BLaER1 (cell line): ENCODE data around the gene COL9A3.
"Not testable (repeated sequence)": the region's sequence is repeated elsewhere in the genome, so short reads cannot be mapped to it uniquely, and the experiment has no call there.

ENCODE experiments used
- H3K27ac ChIP-seq: shearing (Covaris generic); formaldehyde crosslinking; 2 replicates; pipeline ENCODE4 v1.8.1; 2022
- H3K27me3 ChIP-seq: shearing (Covaris generic); formaldehyde crosslinking; 2 replicates; pipeline ENCODE4 v1.8.1; 2022
- H3K36me3 ChIP-seq: shearing (Covaris generic); formaldehyde crosslinking; 2 replicates; pipeline ENCODE4 v1.8.1; 2022
- H3K4me1 ChIP-seq: shearing (Covaris generic); formaldehyde crosslinking; 2 replicates; pipeline ENCODE4 v1.8.1; 2022
- H3K4me2 ChIP-seq: shearing (Covaris generic); formaldehyde crosslinking; 2 replicates; pipeline ENCODE4 v1.8.1; 2022
- H3K4me3 ChIP-seq: shearing (Covaris generic); formaldehyde crosslinking; 2 replicates; pipeline ENCODE4 v1.8.1; 2022
- H3K9ac ChIP-seq: shearing (Covaris generic); formaldehyde crosslinking; 2 replicates; pipeline ENCODE4 v1.8.1; 2022
- H3K9me3 ChIP-seq: shearing (Covaris generic); formaldehyde crosslinking; 2 replicates; pipeline ENCODE4 v1.8.1; 2022
- H4K20me1 ChIP-seq: shearing (Covaris generic); formaldehyde crosslinking; 2 replicates; pipeline ENCODE4 v1.8.1; 2022
- Cebpa-rat ChIP-seq: shearing (Covaris generic); IDR thresholded peaks from 2 replicates; pipeline ENCODE4 v1.8.1; 2022

COL9A3 gene

DNA sequence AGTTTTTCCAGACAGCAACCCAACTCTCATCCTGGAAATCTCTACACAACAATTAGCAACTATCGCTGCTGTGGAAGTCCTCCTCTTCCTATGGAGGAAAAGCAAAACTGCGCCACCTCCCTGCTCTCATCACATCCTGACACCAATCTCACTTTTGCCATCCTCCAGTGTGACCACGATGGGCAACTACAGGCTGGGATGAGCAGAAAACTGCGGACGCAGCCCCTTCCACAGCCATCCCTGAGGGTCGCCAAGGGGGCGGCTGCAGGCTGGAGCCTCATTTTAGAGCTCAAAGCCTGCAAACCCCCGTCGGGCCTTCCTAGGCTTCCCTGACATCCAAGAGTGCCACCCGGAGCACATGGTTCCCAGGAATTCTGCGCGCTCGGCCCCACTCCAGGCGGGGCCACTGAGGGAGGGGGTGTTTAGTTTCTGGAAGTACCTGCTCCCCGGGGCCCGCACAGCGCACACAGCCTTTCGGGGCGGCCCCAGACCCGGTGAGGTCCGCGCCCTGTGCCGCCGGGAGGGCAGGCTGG is 43.6 kb downstream of the COL9A3 start:
- H3K4me3 ChIP-seq, result peak overlapping the region; percentile 91
- H3K27me3 ChIP-seq, result peaks cover 17% of the 10 kb centered on the region
- peaks cover 58% of the 10 kb centered on the region for H3K4me1 ChIP-seq
- peaks cover 26% of the 10 kb centered on the region for H3K36me3 ChIP-seq
- no peaks in the 10 kb centered on the region for H3K9me3 ChIP-seq
- peak overlapping the region; percentile 94 for H3K9ac ChIP-seq
- H4K20me1 ChIP-seq, result peaks cover 54% of the 10 kb centered on the region
- TF ChIP-seq Cebpa-rat, result no peak
- H3K27ac ChIP-seq, result peak overlapping the region; percentile 95
- peak overlapping the region; percentile 99 for H3K4me2 ChIP-seq

DNA sequence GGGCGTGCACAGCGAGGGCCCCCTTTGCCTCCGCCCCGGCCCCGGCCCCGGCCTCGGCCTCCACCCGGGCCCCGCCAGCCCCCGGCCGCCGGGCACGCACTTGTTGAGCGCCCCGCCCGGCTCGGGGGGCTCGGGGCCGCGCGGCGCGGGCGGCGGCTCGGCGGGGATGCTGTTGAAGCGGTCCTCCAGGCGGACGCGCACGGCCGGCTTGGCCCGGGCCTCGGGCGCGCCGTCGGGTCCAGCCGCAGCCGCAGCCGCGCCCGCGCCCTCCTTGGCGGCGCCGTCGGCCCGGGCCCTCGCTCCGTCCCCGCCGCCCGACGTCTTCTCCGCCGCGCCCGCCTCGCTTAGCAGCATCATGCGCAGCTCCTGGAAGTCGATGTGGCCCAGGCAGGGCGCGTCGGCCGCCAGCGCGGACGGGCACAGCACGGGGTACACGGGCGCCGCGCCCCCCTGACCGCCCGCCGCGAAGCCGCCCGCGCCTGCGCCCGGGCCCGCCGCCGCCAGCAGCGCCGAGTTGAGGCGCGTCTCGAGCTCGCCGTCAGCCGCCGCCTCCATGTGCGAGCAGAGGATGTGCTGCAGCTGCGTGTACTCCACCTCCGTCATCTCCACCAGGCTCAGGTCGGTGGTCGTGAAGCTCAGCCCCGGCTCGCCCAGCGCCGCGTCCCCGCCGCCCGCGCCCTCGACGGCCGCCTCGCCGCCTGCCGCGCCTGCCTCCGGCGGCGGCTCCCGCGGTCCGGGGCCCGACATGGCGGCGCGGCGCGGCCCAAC is 44.3 kb downstream of the COL9A3 start:
- peak overlapping the region; percentile 91 for H3K4me3 ChIP-seq
- peaks cover 17% of the 10 kb centered on the region for H3K27me3 ChIP-seq
- peak overlapping the region; percentile 99 for H3K4me2 ChIP-seq
- H3K4me1 ChIP-seq, result peaks cover 58% of the 10 kb centered on the region
- no peak for TF ChIP-seq Cebpa-rat
- peaks cover 48% of the 10 kb centered on the region for H4K20me1 ChIP-seq
- peak overlapping the region; percentile 95 for H3K27ac ChIP-seq
- peaks cover 20% of the 10 kb centered on the region for H3K36me3 ChIP-seq
- H3K9ac ChIP-seq, result peak overlapping the region; percentile 94
- H3K9me3 ChIP-seq, result no peaks in the 10 kb centered on the region

DNA sequence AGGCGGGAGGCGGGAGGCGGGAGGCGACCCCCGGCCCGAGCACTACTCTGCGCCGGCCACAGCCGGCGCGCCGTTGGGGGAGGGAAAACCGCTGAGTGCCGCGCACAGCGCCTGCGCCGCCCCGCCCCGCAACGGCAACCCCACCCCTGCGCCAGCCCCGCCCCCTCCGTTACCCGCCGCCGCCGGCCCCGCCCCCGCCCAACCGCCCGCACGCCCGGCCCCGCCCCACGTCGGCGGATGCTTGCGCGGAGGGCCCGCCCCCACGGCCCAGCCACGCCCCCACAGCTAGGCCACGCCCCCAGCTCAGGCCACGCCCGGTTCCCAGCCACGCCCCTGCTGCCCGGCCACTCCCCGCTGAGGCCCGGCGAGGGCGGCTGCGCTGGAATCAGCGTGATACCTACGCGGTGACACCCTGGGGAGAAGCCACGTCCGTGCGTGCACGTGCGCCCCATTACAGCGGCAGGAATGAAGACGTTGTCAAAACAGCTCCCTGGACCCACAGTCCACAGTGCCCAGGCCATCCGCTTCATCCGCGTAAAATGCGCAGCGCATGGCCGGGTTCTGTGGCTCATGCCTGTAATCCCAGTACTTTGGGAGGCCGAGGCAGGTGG is 45.0 kb downstream of the COL9A3 start, which contains the start of gene TCFL5:
Gene TCFL5 (minus strand): TSS at position 97 of the 611 bp plus-strand sequence. CDS start 152 bp downstream, outside the sequence.
- no peak for TF ChIP-seq Cebpa-rat
- Histone ChIP-seq H3K4me1 (peaks cover 54% of the 10 kb centered on the region), H3K9ac (peak within 1 kb of the TSS; percentile 94), H3K27ac (peak within 1 kb of the TSS; percentile 95), H3K9me3 (no peaks in the 10 kb centered on the region), H3K4me3 (peak within 1 kb of the TSS; percentile 91), H3K36me3 (peaks cover 13% of the 10 kb centered on the region), H3K27me3 (peaks cover 17% of the 10 kb centered on the region), H3K4me2 (peak within 1 kb of the TSS; percentile 99), H4K20me1 (peaks cover 43% of the 10 kb centered on the region)

DNA sequence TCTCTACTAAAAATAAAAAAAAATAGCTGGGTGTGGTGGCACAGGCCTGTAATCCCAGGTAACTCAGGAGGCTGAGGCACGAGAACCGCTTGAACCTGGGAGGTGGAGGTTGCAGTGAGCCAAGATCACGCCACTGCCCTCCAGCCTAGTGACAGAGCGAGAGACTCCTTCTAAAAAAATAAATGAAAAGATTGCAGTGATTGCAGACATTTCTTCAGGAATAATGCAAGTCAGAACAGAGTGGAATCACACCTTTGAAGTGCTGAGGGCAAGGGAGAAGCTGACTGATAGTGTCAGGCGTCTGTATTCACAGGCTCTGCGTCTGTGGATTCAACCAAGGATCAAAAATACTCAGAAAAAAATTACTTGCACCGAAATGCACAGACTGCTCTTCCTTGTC is 47.4 kb downstream of the COL9A3 start:
- Histone ChIP-seq H3K4me3 (no peak overlapping the region), H3K4me1 (peaks cover 30% of the 10 kb centered on the region), H3K9me3 (no peaks in the 10 kb centered on the region), H3K27me3 (peaks cover 17% of the 10 kb centered on the region), H3K4me2 (no peak overlapping the region), H3K9ac (no peak overlapping the region), H3K36me3 (no peaks in the 10 kb centered on the region), H3K27ac (no peak overlapping the region), H4K20me1 (peaks cover 20% of the 10 kb centered on the region)
- no peak for TF ChIP-seq Cebpa-rat

GRCh38 chr20:62872184-62872847 is 55.5 kb downstream of the COL9A3 start:
- H4K20me1 ChIP-seq, result no peaks in the 10 kb centered on the region
- no peaks in the 10 kb centered on the region for H3K36me3 ChIP-seq
- no peak; the same call in 1 of the 2 replicates for TF ChIP-seq Cebpa-rat
- peak overlapping the region; percentile 92 for H3K4me2 ChIP-seq
- H3K4me3 ChIP-seq, result no peak overlapping the region
- no peaks in the 10 kb centered on the region for H3K27me3 ChIP-seq
- peaks cover 50% of the 10 kb centered on the region for H3K4me1 ChIP-seq
- no peak overlapping the region for H3K9ac ChIP-seq
- peaks cover 9% of the 10 kb centered on the region for H3K9me3 ChIP-seq
- peak overlapping the region; percentile 95 for H3K27ac ChIP-seq

- no peaks in the 10 kb centered on the region for H4K20me1 ChIP-seq
- no peak for TF ChIP-seq Cebpa-rat
- no peaks in the 10 kb centered on the region for H3K27me3 ChIP-seq
- H3K27ac ChIP-seq, result peak overlapping the region; percentile 95
- peaks cover 56% of the 10 kb centered on the region for H3K4me1 ChIP-seq
- H3K4me2 ChIP-seq, result peak overlapping the region; percentile 92
- H3K4me3 ChIP-seq, result 0 out of 2 replicates have a peak overlapping the region, but pooled peaks have one; percentile 25
- H3K9me3 ChIP-seq, result peaks cover 9% of the 10 kb centered on the region
- peak overlapping the region; percentile 78 for H3K9ac ChIP-seq
- no peaks in the 10 kb centered on the region for H3K36me3 ChIP-seq
Observed at GRCh38 chr20:62872862-62873261, 56.0 kb downstream of the COL9A3 start.

DNA sequence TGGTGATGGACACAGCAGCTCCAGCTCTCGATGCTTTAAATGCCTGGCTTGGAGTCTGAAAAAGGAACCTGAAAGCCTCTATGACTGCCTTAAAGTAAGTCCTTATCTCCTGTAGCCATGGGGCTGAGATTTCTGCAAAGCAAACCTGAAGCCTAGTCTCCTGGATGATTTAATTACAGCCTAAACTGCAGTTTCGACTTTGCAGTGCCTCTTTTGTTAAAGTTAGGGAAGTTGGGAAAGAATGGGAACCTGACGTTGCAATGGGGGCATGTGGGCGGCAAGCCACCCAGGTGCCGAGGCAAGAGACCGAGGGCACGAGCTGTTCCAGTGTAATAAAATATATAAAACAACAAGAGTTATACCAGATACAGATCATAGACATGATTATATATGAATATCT is 56.4 kb downstream of the COL9A3 start:
- H3K27me3 ChIP-seq, result no peaks in the 10 kb centered on the region
- H3K4me1 ChIP-seq, result peaks cover 60% of the 10 kb centered on the region
- peak overlapping the region; percentile 78 for H3K9ac ChIP-seq
- peak overlapping the region; percentile 25; the same call in 1 of the 2 replicates for H3K4me3 ChIP-seq
- no peak for TF ChIP-seq Cebpa-rat
- peak overlapping the region; percentile 92 for H3K4me2 ChIP-seq
- peaks cover 9% of the 10 kb centered on the region for H3K9me3 ChIP-seq
- H4K20me1 ChIP-seq, result no peaks in the 10 kb centered on the region
- no peaks in the 10 kb centered on the region for H3K36me3 ChIP-seq
- H3K27ac ChIP-seq, result peak overlapping the region; percentile 95

DNA sequence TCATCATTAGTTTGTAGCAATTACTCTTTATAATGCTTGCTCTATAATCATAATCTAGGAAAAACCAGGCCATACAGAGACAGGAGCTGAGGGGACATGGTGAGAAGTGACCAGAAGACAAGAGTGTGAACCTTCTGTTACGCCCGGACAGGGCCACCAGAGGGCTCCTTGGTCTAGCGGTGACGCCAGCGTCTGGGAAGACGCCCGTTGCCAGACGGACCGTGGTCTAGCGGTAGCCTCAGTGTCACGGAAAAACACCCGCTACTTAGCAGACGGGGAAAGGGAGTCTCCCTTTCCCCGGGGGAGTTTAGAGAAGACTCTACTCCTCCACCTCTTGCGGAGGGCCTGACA is 56.8 kb downstream of the COL9A3 start:
- peak overlapping the region; percentile 25; the same call in 1 of the 2 replicates for H3K4me3 ChIP-seq
- not testable (repeated sequence) for H4K20me1 ChIP-seq, H3K9me3 ChIP-seq, H3K27me3 ChIP-seq, H3K36me3 ChIP-seq
- H3K27ac ChIP-seq, result peak overlapping the region; percentile 95
- peaks cover 64% of the 10 kb centered on the region for H3K4me1 ChIP-seq
- H3K4me2 ChIP-seq, result peak overlapping the region; percentile 92
- peak overlapping the region; percentile 78 for H3K9ac ChIP-seq

GRCh38 chr20:62874964-62875344 is 58.1 kb downstream of the COL9A3 start:
- H3K4me2 ChIP-seq, result peak overlapping the region; percentile 92
- H3K27ac ChIP-seq, result peak overlapping the region; percentile 95
- H4K20me1 ChIP-seq, result peaks cover 9% of the 10 kb centered on the region; the same call in 1 of the 2 replicates
- H3K9ac ChIP-seq, result peak overlapping the region; percentile 78; the same call in 1 of the 2 replicates
- no peaks in the 10 kb centered on the region for H3K27me3 ChIP-seq
- peaks cover 77% of the 10 kb centered on the region for H3K4me1 ChIP-seq
- peaks cover 10% of the 10 kb centered on the region for H3K36me3 ChIP-seq
- 0 out of 2 replicates have a peak overlapping the region, but pooled peaks have one; percentile 34 for H3K4me3 ChIP-seq
- peaks cover 9% of the 10 kb centered on the region; the same call in 1 of the 2 replicates for H3K9me3 ChIP-seq
- no peak for TF ChIP-seq Cebpa-rat
